Measurements from ENCODE around the gene BCLAF3.

Gene BCLAF3

DNA sequence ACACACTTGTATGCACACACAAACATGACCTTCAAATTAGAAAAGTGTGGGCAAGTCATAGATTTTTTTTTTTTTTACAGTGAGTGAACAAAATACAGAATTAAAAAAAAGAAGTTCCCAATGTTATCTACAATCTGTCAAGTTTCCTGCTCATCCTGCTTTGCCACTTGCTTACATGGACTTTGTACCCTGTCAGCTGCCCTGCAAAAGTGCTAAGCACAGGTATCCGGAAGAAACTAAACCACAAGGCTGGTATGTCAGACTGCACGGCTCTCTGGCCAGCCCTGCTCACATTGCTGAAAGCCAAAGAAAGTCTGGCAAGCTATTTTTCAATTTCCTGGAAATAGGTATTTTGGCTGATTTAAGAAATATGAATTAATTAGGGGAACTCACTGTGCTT is 38.9 kb upstream of the BCLAF3 start:
- Histone ChIP-seq H3K36me3 (replicated peaks in 1 of 2; ENCODE audit: control insufficient read depth in 2 of 2, insufficient read depth in 2 of 2, low read length in 2 of 2) (no peaks in the 10 kb centered on the region), H3K27me3 (ENCODE audit: control insufficient read depth in 3 of 3, insufficient read depth in 3 of 3, low read depth in 1 of 3, low read length in 3 of 3) (no peaks in the 10 kb centered on the region), H2BK5ac (ENCODE audit: low read length) (no peak overlapping the region), H3K27ac (replicated peaks; ENCODE audit: low read length) (no peak overlapping the region), H3K9ac (ENCODE audit: low read depth, low read length, poor library complexity) (no peak overlapping the region), H3K18ac (ENCODE audit: low read length) (no peak overlapping the region), H3K14ac (ENCODE audit: low read length) (no peak overlapping the region), H2AFZ (ENCODE audit: low read length) (no peak overlapping the region), H2BK120ac (ENCODE audit: low read depth, low read length) (no peak overlapping the region), H3K9me3 (replicated peaks in 1 of 2; ENCODE audit: control insufficient read depth in 2 of 2, insufficient read depth in 1 of 2, low read depth in 1 of 2, low read length in 2 of 2) (no peaks in the 10 kb centered on the region), H4K8ac (ENCODE audit: low read depth, low read length) (no peak overlapping the region), H3K23ac (ENCODE audit: low read depth, low read length, poor library complexity) (no peak overlapping the region), H2BK12ac (ENCODE audit: low read length) (no peak overlapping the region), H3K4ac (ENCODE audit: low read length) (no peak overlapping the region), H3K4me2 (ENCODE audit: insufficient read depth, low read length, poor library complexity, severe bottlenecking) (no peak overlapping the region), H3K79me1 (ENCODE audit: low read depth, low read length) (no peaks in the 10 kb centered on the region), H3K4me3 (ENCODE audit: low read length in 2 of 2) (no peak overlapping the region), H4K91ac (ENCODE audit: low read depth, low read length, poor library complexity) (no peak overlapping the region), H2BK15ac (ENCODE audit: low read length) (no peak overlapping the region), H3K4me1 (ENCODE audit: control insufficient read depth in 2 of 2, insufficient read depth in 1 of 2, low read depth in 1 of 2, low read length in 2 of 2) (no peaks in the 10 kb centered on the region), H2AK5ac (ENCODE audit: low read depth, low read length) (no peak overlapping the region)
- no CpG with 5 or more reads among the region's 2 CpGs for WGBS, 2 donors (ENCODE audit: extremely low coverage in 2 of 2, insufficient read length in 2 of 2, insufficient replicate concordance in 1 of 2)
- no peak for DNase-seq (ENCODE audit: low spot score)

GRCh38 chrX:20028588-20028987 is 37.7 kb upstream of the BCLAF3 start:
- no peak overlapping the region for H3K23ac ChIP-seq (ENCODE audit: low read depth, low read length, poor library complexity)
- H4K91ac ChIP-seq (ENCODE audit: low read depth, low read length, poor library complexity) = no peak overlapping the region
- no peaks in the 10 kb centered on the region for H3K79me1 ChIP-seq (ENCODE audit: low read depth, low read length)
- H3K4me2 ChIP-seq (ENCODE audit: insufficient read depth, low read length, poor library complexity, severe bottlenecking) = no peak overlapping the region
- no peak overlapping the region for H3K9ac ChIP-seq (ENCODE audit: low read depth, low read length, poor library complexity)
- H2BK12ac ChIP-seq (ENCODE audit: low read length) = no peak overlapping the region
- no peak overlapping the region for H3K18ac ChIP-seq (ENCODE audit: low read length)
- H2AFZ ChIP-seq (ENCODE audit: low read length) = no peak overlapping the region
- WGBS, 2 donors (ENCODE audit: extremely low coverage in 2 of 2, insufficient read length in 2 of 2, insufficient replicate concordance in 1 of 2) = no CpG with 5 or more reads among the region's 8 CpGs
- H3K14ac ChIP-seq (ENCODE audit: low read length) = no peak overlapping the region
- no peak overlapping the region for H4K8ac ChIP-seq (ENCODE audit: low read depth, low read length)
- H3K27ac ChIP-seq (replicated peaks; ENCODE audit: low read length) = no peak overlapping the region
- H2BK5ac ChIP-seq (ENCODE audit: low read length) = no peak overlapping the region
- H2BK15ac ChIP-seq (ENCODE audit: low read length) = no peak overlapping the region
- no peaks in the 10 kb centered on the region for H3K36me3 ChIP-seq (replicated peaks in 1 of 2; ENCODE audit: control insufficient read depth in 2 of 2, insufficient read depth in 2 of 2, low read length in 2 of 2)
- no peak overlapping the region for H3K4ac ChIP-seq (ENCODE audit: low read length)
- no peaks in the 10 kb centered on the region for H3K9me3 ChIP-seq (replicated peaks in 1 of 2; ENCODE audit: control insufficient read depth in 2 of 2, insufficient read depth in 1 of 2, low read depth in 1 of 2, low read length in 2 of 2)
- no peaks in the 10 kb centered on the region for H3K4me1 ChIP-seq (ENCODE audit: control insufficient read depth in 2 of 2, insufficient read depth in 1 of 2, low read depth in 1 of 2, low read length in 2 of 2)
- H2BK120ac ChIP-seq (ENCODE audit: low read depth, low read length) = no peak overlapping the region
- no peak for DNase-seq (ENCODE audit: low spot score)
- H3K27me3 ChIP-seq (ENCODE audit: control insufficient read depth in 3 of 3, insufficient read depth in 3 of 3, low read depth in 1 of 3, low read length in 3 of 3) = no peaks in the 10 kb centered on the region
- H2AK5ac ChIP-seq (ENCODE audit: low read depth, low read length) = no peak overlapping the region
- no peak overlapping the region for H3K4me3 ChIP-seq (ENCODE audit: low read length in 2 of 2)

DNA sequence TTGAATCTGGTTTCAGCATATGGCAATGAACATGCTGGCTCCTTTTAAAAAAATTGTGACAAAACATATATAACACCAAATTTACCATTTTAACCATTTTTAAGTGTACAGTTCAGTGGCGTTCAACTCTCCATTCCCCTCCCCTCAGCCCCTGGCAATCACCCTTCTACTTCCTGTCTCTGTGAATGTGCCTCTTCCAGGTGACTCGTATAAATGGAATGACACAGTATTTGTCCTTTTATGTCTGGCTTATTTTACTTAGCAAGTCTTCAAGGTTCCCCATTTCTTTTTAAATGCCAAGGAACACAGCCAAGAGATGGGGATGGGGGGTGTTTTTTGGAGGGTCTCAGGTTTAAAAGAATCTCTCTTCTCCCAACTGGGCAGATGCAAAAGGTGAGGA is 35.4 kb upstream of the BCLAF3 start:
- no peak overlapping the region for H3K23ac ChIP-seq (ENCODE audit: low read depth, low read length, poor library complexity)
- no peaks in the 10 kb centered on the region for H3K27me3 ChIP-seq (ENCODE audit: control insufficient read depth in 3 of 3, insufficient read depth in 3 of 3, low read depth in 1 of 3, low read length in 3 of 3)
- H3K79me1 ChIP-seq (ENCODE audit: low read depth, low read length) = no peaks in the 10 kb centered on the region
- no peak overlapping the region for H2AK5ac ChIP-seq (ENCODE audit: low read depth, low read length)
- H2BK5ac ChIP-seq (ENCODE audit: low read length) = no peak overlapping the region
- no peak overlapping the region for H3K18ac ChIP-seq (ENCODE audit: low read length)
- H3K36me3 ChIP-seq (replicated peaks in 1 of 2; ENCODE audit: control insufficient read depth in 2 of 2, insufficient read depth in 2 of 2, low read length in 2 of 2) = no peaks in the 10 kb centered on the region
- no peak overlapping the region for H2BK12ac ChIP-seq (ENCODE audit: low read length)
- DNase-seq (ENCODE audit: low spot score) = no peak
- no peak overlapping the region for H2BK120ac ChIP-seq (ENCODE audit: low read depth, low read length)
- H4K8ac ChIP-seq (ENCODE audit: low read depth, low read length) = no peak overlapping the region
- no peak overlapping the region for H3K4me2 ChIP-seq (ENCODE audit: insufficient read depth, low read length, poor library complexity, severe bottlenecking)
- H3K14ac ChIP-seq (ENCODE audit: low read length) = no peak overlapping the region
- no peaks in the 10 kb centered on the region for H3K4me1 ChIP-seq (ENCODE audit: control insufficient read depth in 2 of 2, insufficient read depth in 1 of 2, low read depth in 1 of 2, low read length in 2 of 2)
- no peak overlapping the region for H4K91ac ChIP-seq (ENCODE audit: low read depth, low read length, poor library complexity)
- no peak overlapping the region for H2BK15ac ChIP-seq (ENCODE audit: low read length)
- H3K27ac ChIP-seq (replicated peaks; ENCODE audit: low read length) = no peak overlapping the region
- WGBS, 2 donors (ENCODE audit: extremely low coverage in 2 of 2, insufficient read length in 2 of 2, insufficient replicate concordance in 1 of 2) = no CpG with 5 or more reads among the region's 2 CpGs
- no peak overlapping the region for H3K4me3 ChIP-seq (ENCODE audit: low read length in 2 of 2)
- no peak overlapping the region for H3K4ac ChIP-seq (ENCODE audit: low read length)
- no peak overlapping the region for H2AFZ ChIP-seq (ENCODE audit: low read length)
- no peaks in the 10 kb centered on the region for H3K9me3 ChIP-seq (replicated peaks in 1 of 2; ENCODE audit: control insufficient read depth in 2 of 2, insufficient read depth in 1 of 2, low read depth in 1 of 2, low read length in 2 of 2)
- no peak overlapping the region for H3K9ac ChIP-seq (ENCODE audit: low read depth, low read length, poor library complexity)

DNA sequence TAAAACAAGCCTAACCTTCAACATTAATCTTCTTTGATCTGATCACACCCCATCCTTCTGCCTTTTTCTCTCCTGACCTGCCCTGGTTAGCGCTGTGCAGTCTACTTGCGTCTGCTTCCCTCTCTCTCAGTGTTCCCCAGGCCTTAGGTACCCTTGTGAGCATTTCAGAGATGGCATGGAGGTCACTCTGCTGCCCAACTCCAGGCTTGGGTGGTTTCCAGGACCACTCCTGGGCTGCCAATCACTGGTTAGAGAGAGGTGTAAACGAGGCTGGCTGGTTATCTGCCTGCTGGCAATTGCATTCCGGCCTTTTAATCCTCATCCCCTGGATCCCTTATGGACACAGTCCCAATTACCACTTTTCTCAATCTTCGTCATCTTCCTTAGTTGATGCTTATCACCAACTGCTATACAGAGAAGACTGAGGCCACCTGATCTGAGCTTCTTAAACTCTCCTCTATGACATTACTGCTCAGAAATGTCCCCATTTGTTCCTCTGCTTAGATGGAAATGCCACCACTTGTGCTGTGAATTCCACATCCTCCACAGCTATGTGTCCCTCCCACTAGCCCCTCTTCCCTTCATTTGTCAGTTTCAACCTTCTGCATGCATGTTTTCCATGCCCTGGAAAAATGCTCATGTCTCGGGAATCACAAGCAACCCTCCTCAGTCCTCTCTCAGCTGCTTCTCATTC is 29.0 kb upstream of the BCLAF3 start:
- H2BK12ac ChIP-seq (ENCODE audit: low read length) = no peak overlapping the region
- H3K4ac ChIP-seq (ENCODE audit: low read length) = no peak overlapping the region
- no peak overlapping the region for H2BK15ac ChIP-seq (ENCODE audit: low read length)
- WGBS, 2 donors (ENCODE audit: extremely low coverage in 2 of 2, insufficient read length in 2 of 2, insufficient replicate concordance in 1 of 2) = no CpG with 5 or more reads among the region's 6 CpGs
- no peak overlapping the region for H2AFZ ChIP-seq (ENCODE audit: low read length)
- no peak overlapping the region for H3K18ac ChIP-seq (ENCODE audit: low read length)
- no peak overlapping the region for H3K14ac ChIP-seq (ENCODE audit: low read length)
- H3K36me3 ChIP-seq (replicated peaks in 1 of 2; ENCODE audit: control insufficient read depth in 2 of 2, insufficient read depth in 2 of 2, low read length in 2 of 2) = no peaks in the 10 kb centered on the region
- no peak overlapping the region for H3K4me2 ChIP-seq (ENCODE audit: insufficient read depth, low read length, poor library complexity, severe bottlenecking)
- no peak overlapping the region for H3K9ac ChIP-seq (ENCODE audit: low read depth, low read length, poor library complexity)
- no peak overlapping the region for H4K91ac ChIP-seq (ENCODE audit: low read depth, low read length, poor library complexity)
- peaks cover 1% of the 10 kb centered on the region for H3K79me1 ChIP-seq (ENCODE audit: low read depth, low read length)
- no peak overlapping the region for H2AK5ac ChIP-seq (ENCODE audit: low read depth, low read length)
- H3K23ac ChIP-seq (ENCODE audit: low read depth, low read length, poor library complexity) = no peak overlapping the region
- no peaks in the 10 kb centered on the region for H3K27me3 ChIP-seq (ENCODE audit: control insufficient read depth in 3 of 3, insufficient read depth in 3 of 3, low read depth in 1 of 3, low read length in 3 of 3)
- no peak for DNase-seq (ENCODE audit: low spot score)
- no peak overlapping the region for H3K27ac ChIP-seq (replicated peaks; ENCODE audit: low read length)
- no peak overlapping the region for H2BK5ac ChIP-seq (ENCODE audit: low read length)
- H4K8ac ChIP-seq (ENCODE audit: low read depth, low read length) = no peak overlapping the region
- H2BK120ac ChIP-seq (ENCODE audit: low read depth, low read length) = no peak overlapping the region
- H3K4me3 ChIP-seq (ENCODE audit: low read length in 2 of 2) = no peak overlapping the region
- H3K4me1 ChIP-seq (ENCODE audit: control insufficient read depth in 2 of 2, insufficient read depth in 1 of 2, low read depth in 1 of 2, low read length in 2 of 2) = no peaks in the 10 kb centered on the region
- peaks cover 0 to 6% of the 10 kb centered on the region in 2 donors for H3K9me3 ChIP-seq (replicated peaks in 1 of 2; ENCODE audit: control insufficient read depth in 2 of 2, insufficient read depth in 1 of 2, low read depth in 1 of 2, low read length in 2 of 2)

All from neuronal stem cell (in vitro differentiated cells).